IPS-18c (cell line): ENCODE data around the gene SUSD2.
"Not testable (repeated sequence)": the region's sequence is repeated elsewhere in the genome, so short reads cannot be mapped to it uniquely, and the experiment has no call there.

Experiments
- H3K4me3 ChIP-seq: 2 replicates; pipeline ENCODE4 v1.7.0; 2013; ENCODE audit warnings: low read depth, mild to moderate bottlenecking, low read length, moderate library complexity; ENCODE audit not compliant: insufficient read depth
- H3K9me3 ChIP-seq: one replicate; pipeline ENCODE4 v1.6.1; 2013; ENCODE audit warnings: mild to moderate bottlenecking, low read length, moderate library complexity; ENCODE audit not compliant: control insufficient read depth, insufficient read depth

The SUSD2 gene

GRCh38 chr22:24191893-24192292, 10.6 kb downstream of the SUSD2 start:
- no peaks in the 10 kb centered on the region for H3K9me3 ChIP-seq
- no peak overlapping the region for H3K4me3 ChIP-seq

- H3K9me3 ChIP-seq: no peaks in the 10 kb centered on the region
- H3K4me3 ChIP-seq: no peak overlapping the region
These were observed 17.4 kb downstream of the SUSD2 start for GRCh38 chr22:24198682-24199052.

- no peaks in the 10 kb centered on the region for H3K9me3 ChIP-seq
These were observed 19.4 kb downstream of the SUSD2 start for GRCh38 chr22:24200619-24201212.

GRCh38 chr22:24201681-24202614, 20.7 kb downstream of the SUSD2 start:
- Histone ChIP-seq H3K9me3 (no peaks in the 10 kb centered on the region), H3K4me3 (no peak overlapping the region)

More at GRCh38 chr22:24200619-24201212, 19.4 kb downstream of the SUSD2 start:
- no peak overlapping the region for H3K4me3 ChIP-seq

- not testable (repeated sequence) for H3K9me3 ChIP-seq, H3K4me3 ChIP-seq
These were observed 22.6 kb downstream of the SUSD2 start for GRCh38 chr22:24203856-24204255.

GRCh38 chr22:24205438-24206195, 24.3 kb downstream of the SUSD2 start:
- H3K9me3 ChIP-seq: no peaks in the 10 kb centered on the region
- H3K4me3 ChIP-seq: no peak overlapping the region; the same call in 1 of the 2 replicates

- not testable (repeated sequence) for H3K4me3 ChIP-seq, H3K9me3 ChIP-seq
These were observed 25.4 kb downstream of the SUSD2 start for GRCh38 chr22:24206460-24207263.

- H3K9me3 ChIP-seq: no peaks in the 10 kb centered on the region
- no peak overlapping the region for H3K4me3 ChIP-seq
These were observed 26.2 kb downstream of the SUSD2 start for GRCh38 chr22:24207264-24208011.

- Histone ChIP-seq H3K4me3 (no peak overlapping the region), H3K9me3 (no peaks in the 10 kb centered on the region)
These were observed 26.9 kb downstream of the SUSD2 start for GRCh38 chr22:24208012-24208749.

GRCh38 chr22:24209016-24209415, 27.7 kb downstream of the SUSD2 start:
- H3K4me3 ChIP-seq: no peak overlapping the region
- no peaks in the 10 kb centered on the region for H3K9me3 ChIP-seq

GRCh38 chr22:24209687-24210086, 28.4 kb downstream of the SUSD2 start:
- no peak overlapping the region for H3K4me3 ChIP-seq
- no peaks in the 10 kb centered on the region for H3K9me3 ChIP-seq

GRCh38 chr22:24210409-24210808, 29.1 kb downstream of the SUSD2 start:
- not testable (repeated sequence) for H3K9me3 ChIP-seq, H3K4me3 ChIP-seq

- H3K4me3 ChIP-seq, H3K9me3 ChIP-seq: not testable (repeated sequence)
These were observed 30.4 kb downstream of the SUSD2 start for GRCh38 chr22:24211716-24212115.

- not testable (repeated sequence) for H3K9me3 ChIP-seq, H3K4me3 ChIP-seq
These were observed 31.8 kb downstream of the SUSD2 start for GRCh38 chr22:24213111-24213510.

- Histone ChIP-seq H3K4me3 (no peak overlapping the region), H3K9me3 (no peaks in the 10 kb centered on the region)
These were observed 33.4 kb downstream of the SUSD2 start for GRCh38 chr22:24214467-24215285.
